Esophagus (tissue), 2 donors: ENCODE results near the gene ALKBH7. TPM values are rescaled to one million over a fixed set of nuclear protein-coding genes. Genes with fewer than 3 reads are reported as not detected.
"Not testable (repeated sequence)": the region's sequence is repeated elsewhere in the genome, so short reads cannot be mapped to it uniquely, and the experiment has no call there.

ENCODE experiments used
- H3K27ac ChIP-seq, 2 donors: one replicate each; pipeline ENCODE4 v1.5.1; 2013; ENCODE audit warnings: low read depth in 2 of 2, mild to moderate bottlenecking in 2 of 2, inconsistent platforms in 1 of 2, low read length in 1 of 2, moderate library complexity in 1 of 2
- H3K27me3 ChIP-seq, 2 donors: one replicate each; pipeline ENCODE4 v1.6.1; 2013; ENCODE audit warnings: low read length in 2 of 2, control low read depth in 1 of 2, mild to moderate bottlenecking in 1 of 2; ENCODE audit not compliant: insufficient read depth in 2 of 2, control insufficient read depth in 1 of 2
- H3K36me3 ChIP-seq, 2 donors: one replicate each; pipeline ENCODE4 v1.6.1; 2013; ENCODE audit warnings: low read length in 1 of 2; ENCODE audit not compliant: control insufficient read depth in 2 of 2, insufficient read depth in 2 of 2
- H3K4me1 ChIP-seq, 2 donors: one replicate each; pipeline ENCODE4 v1.6.1; 2013; ENCODE audit warnings: low read length in 1 of 2; ENCODE audit not compliant: control insufficient read depth in 2 of 2, insufficient read depth in 2 of 2
- H3K4me3 ChIP-seq, 2 donors: one replicate each; pipeline ENCODE4 v1.5.1; 2013; ENCODE audit warnings: low read length in 2 of 2, mild to moderate bottlenecking in 2 of 2, low read depth in 1 of 2, moderate library complexity in 1 of 2
- H3K9me3 ChIP-seq, 2 donors: one replicate each; pipeline ENCODE4 v1.6.1; 2013; ENCODE audit warnings: mild to moderate bottlenecking in 2 of 2, low read depth in 1 of 2, low read length in 1 of 2, moderate library complexity in 1 of 2; ENCODE audit not compliant: control insufficient read depth in 2 of 2, insufficient read depth in 1 of 2
- WGBS, 2 donors: extraction: QIAGEN DNeasy Blood & Tissue Kit; methylation state at CpG; one replicate each; pipeline ENCODE4 v1.1.7; 2013; 5-methylcytosine and 5-hydroxymethylcytosine counted together
- polyA plus RNA-seq, 2 donors: library from polyadenylated mRNA; stranded (reverse); fragments of 200-250 nt; gene quantifications; one replicate each; pipeline ENCODE4 v1.2.3, GENCODE V29; 2013
- donor health status: healthy with polysubstance abuse.
- donor health status: Bipolar disorder and iron deficiency.

The ALKBH7 gene, protein sequence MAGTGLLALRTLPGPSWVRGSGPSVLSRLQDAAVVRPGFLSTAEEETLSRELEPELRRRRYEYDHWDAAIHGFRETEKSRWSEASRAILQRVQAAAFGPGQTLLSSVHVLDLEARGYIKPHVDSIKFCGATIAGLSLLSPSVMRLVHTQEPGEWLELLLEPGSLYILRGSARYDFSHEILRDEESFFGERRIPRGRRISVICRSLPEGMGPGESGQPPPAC
- polyA plus RNA-seq = 10 to 100 TPM; 40.6 to 57.1 TPM

DNA sequence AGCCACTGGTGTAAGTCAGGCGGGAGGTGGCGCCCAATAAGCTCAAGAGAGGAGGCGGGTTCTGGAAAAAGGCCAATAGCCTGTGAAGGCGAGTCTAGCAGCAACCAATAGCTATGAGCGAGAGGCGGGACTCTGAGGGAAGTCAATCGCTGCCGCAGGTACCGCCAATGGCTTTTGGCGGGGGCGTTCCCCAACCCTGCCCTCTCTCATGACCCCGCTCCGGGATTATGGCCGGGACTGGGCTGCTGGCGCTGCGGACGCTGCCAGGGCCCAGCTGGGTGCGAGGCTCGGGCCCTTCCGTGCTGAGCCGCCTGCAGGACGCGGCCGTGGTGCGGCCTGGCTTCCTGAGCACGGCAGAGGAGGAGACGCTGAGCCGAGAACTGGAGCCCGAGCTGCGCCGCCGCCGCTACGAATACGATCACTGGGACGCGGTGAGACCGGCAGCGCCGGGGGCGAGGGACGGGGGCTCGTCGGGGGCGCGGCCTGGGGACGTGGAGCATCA is at the start of gene ALKBH7:
Gene ALKBH7, plus strand, starts transcription at position 201 of the 502 bp plus-strand sequence. Its CDS starts 27 bp downstream, at position 228.
- Histone ChIP-seq H3K4me3 (peak within 1 kb of the TSS; percentile 71 to 89), H3K27me3 (no peaks in the 10 kb centered on the region), H3K4me1 (peaks cover 0 to 8% of the 10 kb centered on the region in 2 donors), H3K36me3 (peaks cover 9 to 25% of the 10 kb centered on the region in 2 donors), H3K9me3 (no peaks in the 10 kb centered on the region), H3K27ac (peak within 1 kb of the TSS; percentile 99 to 100)
- WGBS, 2 donors = 0 to 2% methylated on average over 40 to 47 of the region's 47 CpGs

DNA sequence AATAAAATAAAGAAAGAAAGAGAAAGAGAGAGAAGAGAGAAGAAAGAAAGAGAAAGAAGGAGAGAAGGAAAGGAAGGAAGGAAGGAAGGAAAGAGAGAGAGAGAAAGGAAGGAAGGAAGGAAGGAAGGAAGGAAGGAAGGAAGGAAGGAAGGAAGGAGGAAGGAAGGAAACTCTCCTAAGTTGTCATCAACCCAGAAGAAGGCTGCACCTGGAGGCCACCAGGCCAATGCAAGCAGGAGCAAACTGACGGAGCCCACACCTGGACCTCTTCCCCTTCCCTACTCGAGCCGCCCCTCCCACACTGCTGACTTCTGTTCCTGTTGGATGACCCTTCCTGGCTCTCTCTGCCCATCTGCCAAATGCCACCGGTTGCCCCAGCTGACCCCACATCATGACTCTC is 47.8 kb upstream of the ALKBH7 start:
- 63 to 64% methylated on average over 4 of the region's 4 CpGs for WGBS, 2 donors
- Histone ChIP-seq H3K4me1 (no peaks in the 10 kb centered on the region), H3K4me3 (no peak overlapping the region), H3K36me3 (no peaks in the 10 kb centered on the region), H3K9me3 (no peaks in the 10 kb centered on the region), H3K27ac (no peak overlapping the region), H3K27me3 (no peaks in the 10 kb centered on the region)

DNA sequence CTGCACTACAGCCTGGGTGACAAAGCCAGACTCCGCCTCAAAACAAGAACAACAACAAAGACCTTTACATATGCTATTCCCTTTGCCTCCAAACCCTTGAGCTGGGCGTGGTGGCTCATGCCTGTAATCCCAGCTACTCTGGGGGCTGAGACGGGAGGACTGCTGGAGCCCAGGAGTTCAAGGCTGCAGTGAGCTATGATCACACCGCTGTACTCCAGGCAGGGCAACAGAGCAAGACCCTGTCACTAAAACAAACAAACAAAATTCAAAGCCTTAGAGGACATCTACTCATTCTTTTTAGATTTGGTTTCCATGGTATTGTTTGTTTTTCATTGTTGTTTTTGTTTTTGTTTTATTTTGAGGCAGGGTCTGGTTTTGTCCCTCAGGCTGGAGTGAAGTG is 47.0 kb upstream of the ALKBH7 start:
- H3K27me3 ChIP-seq = no peaks in the 10 kb centered on the region
- no peaks in the 10 kb centered on the region for H3K36me3 ChIP-seq
- H3K4me3 ChIP-seq = no peak overlapping the region
- H3K27ac ChIP-seq = no peak overlapping the region
- H3K4me1 ChIP-seq = no peaks in the 10 kb centered on the region
- WGBS, 2 donors = 68 to 72% methylated on average over 4 of the region's 4 CpGs
- no peaks in the 10 kb centered on the region for H3K9me3 ChIP-seq

DNA sequence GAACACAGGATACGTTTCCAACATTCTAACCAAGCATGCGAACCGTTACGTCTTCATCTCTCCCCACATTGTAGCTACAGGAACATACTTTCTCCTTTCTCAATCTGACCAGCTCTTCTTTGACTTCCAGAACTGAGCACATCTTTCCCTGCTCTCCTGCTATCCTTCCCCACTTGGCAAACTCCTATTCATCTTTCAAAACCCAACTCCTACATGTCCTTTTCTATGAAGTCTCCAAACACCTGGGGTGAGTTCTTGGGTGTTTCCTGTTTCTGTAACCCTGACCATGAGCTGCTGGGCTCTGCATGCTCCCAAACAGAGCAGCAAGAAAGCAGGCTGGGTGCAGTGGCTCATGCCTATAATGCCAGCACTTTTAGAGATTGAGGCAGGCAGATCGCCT is 45.8 kb upstream of the ALKBH7 start:
- Histone ChIP-seq H3K27ac (no peak overlapping the region), H3K27me3 (no peaks in the 10 kb centered on the region), H3K4me3 (no peak overlapping the region), H3K36me3 (no peaks in the 10 kb centered on the region), H3K4me1 (no peaks in the 10 kb centered on the region), H3K9me3 (no peaks in the 10 kb centered on the region)
- 77 to 86% methylated on average over 5 of the region's 5 CpGs for WGBS, 2 donors

DNA sequence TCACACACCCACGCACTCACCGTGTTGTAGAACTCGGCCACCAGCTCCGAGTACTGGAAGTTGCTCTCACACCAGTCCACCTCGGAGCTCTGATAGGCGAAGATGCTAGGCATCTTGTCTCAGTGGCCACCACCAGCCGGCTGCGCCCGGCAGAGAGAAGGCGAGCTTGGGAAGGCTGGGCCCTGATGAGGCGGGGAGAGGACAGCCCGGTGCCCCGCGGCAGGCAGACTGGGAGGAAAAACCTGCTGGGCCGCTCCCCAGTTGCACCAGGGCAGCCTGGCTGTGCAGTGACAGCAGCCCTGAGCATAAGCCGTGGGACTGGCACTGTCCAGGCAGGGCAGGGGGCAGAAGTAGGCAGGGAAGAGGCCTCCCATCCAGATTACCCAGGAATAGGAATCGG is 39.2 kb upstream of the ALKBH7 start, which contains the start of gene ACER1:
Gene ACER1, minus strand, starts transcription at position 174 of the 400 bp plus-strand sequence. Its CDS starts 61 bp downstream, at position 113.
- Histone ChIP-seq H3K4me3 (peak within 1 kb of the TSS; percentile 17 to 34), H3K36me3 (no peaks in the 10 kb centered on the region), H3K4me1 (peaks cover 0 to 6% of the 10 kb centered on the region in 2 donors), H3K27ac (peak within 1 kb of the TSS; percentile 8 to 86), H3K9me3 (no peaks in the 10 kb centered on the region), H3K27me3 (no peaks in the 10 kb centered on the region)
- WGBS, 2 donors = 55 to 68% methylated on average over 16 to 17 of the region's 17 CpGs

DNA sequence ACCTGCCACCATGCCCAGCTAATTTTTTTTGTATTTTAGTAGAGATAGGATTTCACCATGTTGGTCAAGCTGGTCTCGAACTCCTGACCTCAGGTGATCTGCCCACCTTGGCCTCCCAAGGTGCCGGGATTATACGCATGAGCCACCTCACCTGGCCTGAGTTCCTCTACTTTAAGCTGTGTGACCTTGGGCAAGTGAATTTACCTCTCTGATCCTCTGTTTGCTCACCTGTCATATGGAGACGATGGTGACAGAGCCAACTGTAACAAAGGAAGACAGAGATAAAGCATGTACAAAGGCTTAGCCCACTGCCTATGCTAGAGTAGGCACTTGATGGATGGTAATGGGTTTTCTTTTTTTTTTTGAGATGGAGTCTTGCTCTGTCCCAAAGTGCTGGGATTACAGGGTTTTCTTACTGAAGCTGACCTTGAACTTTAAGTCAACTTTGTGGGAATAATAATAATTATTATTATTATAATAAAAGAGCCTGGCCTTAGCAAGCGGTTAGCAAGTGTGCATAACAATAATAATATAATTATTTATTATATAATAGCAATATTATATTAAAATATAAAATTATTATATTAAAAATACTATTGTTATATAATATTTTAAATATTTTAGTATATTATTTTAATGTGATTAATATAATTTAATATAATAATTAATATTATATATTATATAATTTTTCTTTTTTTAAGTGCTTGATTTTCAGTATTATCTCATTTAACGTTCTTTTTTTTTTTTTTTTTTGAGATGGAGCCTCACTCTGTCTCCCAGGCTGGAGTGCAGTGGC is 37.9 kb upstream of the ALKBH7 start:
- Histone ChIP-seq H3K4me1 (peaks cover 0 to 6% of the 10 kb centered on the region in 2 donors), H3K9me3 (no peaks in the 10 kb centered on the region), H3K27ac (no peak overlapping the region), H3K4me3 (no peak overlapping the region), H3K27me3 (no peaks in the 10 kb centered on the region), H3K36me3 (no peaks in the 10 kb centered on the region)
- WGBS, 2 donors = 77 to 86% methylated on average over 6 of the region's 6 CpGs

DNA sequence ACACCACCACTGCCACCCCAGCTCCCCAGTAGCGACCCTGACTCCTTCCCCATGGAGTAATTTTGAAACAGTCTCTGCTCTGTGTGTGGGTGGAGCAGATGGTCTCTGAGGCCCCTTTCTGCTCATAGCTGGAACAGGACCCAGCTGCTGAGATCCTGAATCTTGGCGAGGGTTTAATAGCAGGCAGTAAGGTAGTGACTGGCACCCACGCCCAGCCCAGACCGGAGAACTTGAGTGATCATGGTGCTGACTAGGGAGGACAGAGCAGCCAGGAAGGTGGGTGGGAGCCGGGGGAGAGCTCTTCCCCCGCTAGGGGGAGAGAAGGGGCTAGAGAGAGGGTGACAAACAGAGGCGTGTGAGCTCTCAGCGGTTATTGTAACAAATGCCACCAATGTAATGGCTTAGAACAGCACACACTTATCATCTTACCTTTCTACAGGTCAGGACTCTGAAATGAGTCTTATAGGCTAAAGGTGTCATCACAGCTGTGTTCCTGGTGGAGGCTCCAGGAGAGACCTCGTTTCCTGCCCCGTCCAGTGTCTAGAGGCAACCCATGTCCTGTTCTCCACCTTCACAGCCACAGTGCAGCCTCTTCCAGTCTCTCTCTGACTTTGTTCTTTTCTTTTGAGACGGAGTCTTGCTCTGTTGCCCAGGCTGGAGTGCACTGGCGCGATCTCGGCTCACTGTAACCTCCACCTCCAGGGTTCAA is 31.9 kb upstream of the ALKBH7 start:
- peaks cover 0 to 2% of the 10 kb centered on the region in 2 donors for H3K9me3 ChIP-seq
- no peaks in the 10 kb centered on the region for H3K36me3 ChIP-seq
- no peaks in the 10 kb centered on the region for H3K4me1 ChIP-seq
- no peaks in the 10 kb centered on the region for H3K27me3 ChIP-seq
- WGBS, 2 donors = 66 to 70% methylated on average over 14 of the region's 14 CpGs
- no peak overlapping the region for H3K4me3 ChIP-seq
- no peak overlapping the region for H3K27ac ChIP-seq

DNA sequence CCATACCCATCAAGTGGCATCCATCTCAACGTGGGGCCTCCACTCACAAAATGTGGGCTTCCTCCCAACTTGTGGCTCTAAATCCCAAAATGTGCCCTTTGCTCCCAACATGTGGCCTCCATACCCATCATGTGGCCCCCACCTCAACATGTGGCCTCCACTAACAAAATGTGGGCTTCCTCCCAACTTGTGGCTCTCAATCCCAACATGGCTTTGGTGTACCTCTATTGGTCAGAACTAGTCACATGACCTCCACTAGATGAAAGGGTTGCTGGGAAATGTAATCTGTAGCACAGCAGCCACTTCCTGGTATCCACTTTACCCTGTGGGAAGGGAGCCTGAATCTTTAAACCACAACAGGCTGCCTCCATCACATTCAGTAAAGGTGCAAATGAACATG is 29.1 kb upstream of the ALKBH7 start:
- no peak overlapping the region for H3K27ac ChIP-seq
- WGBS, 2 donors = 95 to 100% methylated on average over 1 of the region's 1 CpG
- H3K36me3 ChIP-seq = no peaks in the 10 kb centered on the region
- peaks cover 0 to 2% of the 10 kb centered on the region in 2 donors for H3K9me3 ChIP-seq
- no peak overlapping the region for H3K4me3 ChIP-seq
- H3K27me3 ChIP-seq = no peaks in the 10 kb centered on the region
- H3K4me1 ChIP-seq = no peaks in the 10 kb centered on the region

DNA sequence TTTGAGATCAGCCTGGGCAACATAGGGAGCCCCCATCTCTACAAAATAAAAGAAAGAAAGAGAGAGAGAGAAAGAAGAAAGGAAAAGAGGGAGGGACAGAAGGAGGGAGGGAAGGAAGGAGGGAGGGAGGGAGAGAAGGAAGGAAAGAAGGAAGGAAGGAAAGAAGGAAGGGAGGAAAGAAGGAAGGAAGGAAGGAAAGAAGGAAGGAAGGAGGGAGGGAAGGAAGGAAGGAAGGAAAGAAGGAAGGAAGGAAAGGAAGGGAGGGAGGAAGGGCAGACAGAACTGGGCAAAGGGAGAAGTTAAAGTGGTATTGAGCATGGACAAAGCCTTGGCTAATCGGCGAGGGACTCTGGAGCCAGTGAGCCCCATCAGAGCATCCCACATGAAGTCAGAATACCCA is 23.3 kb upstream of the ALKBH7 start:
- not testable (repeated sequence) for H3K27me3 ChIP-seq, H3K4me3 ChIP-seq, H3K9me3 ChIP-seq, H3K36me3 ChIP-seq, H3K4me1 ChIP-seq, H3K27ac ChIP-seq
- 82 to 87% methylated on average over 2 of the region's 2 CpGs for WGBS, 2 donors
